ENCODE results near the gene SIMC1.
"Not testable (repeated sequence)": the region's sequence is repeated elsewhere in the genome, so short reads cannot be mapped to it uniquely, and the experiment has no call there.

DNA sequence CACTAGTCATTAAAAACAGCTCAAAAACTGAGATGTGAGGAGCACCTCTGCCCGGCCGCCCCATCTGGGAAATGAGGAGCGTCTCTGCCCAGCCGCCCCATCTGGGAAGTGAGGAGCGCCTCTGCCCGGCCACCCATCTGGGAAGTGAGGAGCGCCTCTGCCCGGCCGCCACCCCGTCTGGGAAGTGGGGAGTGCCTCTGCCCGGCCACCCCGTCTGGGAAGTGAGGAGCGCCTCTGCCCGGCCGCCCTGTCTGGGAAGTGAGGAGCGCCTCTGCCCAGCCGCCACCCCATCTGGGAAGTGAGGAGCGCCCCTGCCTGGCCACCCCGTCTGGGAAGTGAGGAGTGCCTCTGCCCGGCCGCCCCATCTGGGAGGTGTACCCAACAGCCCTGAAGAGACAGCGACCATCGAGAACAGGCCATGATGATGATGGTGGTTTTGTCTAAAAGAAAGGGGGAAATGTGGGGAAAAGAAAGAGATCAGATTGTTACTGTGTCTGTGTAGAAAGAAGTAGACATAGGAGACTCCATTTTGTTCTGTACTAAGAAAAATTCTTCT, 23.7 kb upstream of the SIMC1 start:
- TF ChIP-seq, protein P1, sequence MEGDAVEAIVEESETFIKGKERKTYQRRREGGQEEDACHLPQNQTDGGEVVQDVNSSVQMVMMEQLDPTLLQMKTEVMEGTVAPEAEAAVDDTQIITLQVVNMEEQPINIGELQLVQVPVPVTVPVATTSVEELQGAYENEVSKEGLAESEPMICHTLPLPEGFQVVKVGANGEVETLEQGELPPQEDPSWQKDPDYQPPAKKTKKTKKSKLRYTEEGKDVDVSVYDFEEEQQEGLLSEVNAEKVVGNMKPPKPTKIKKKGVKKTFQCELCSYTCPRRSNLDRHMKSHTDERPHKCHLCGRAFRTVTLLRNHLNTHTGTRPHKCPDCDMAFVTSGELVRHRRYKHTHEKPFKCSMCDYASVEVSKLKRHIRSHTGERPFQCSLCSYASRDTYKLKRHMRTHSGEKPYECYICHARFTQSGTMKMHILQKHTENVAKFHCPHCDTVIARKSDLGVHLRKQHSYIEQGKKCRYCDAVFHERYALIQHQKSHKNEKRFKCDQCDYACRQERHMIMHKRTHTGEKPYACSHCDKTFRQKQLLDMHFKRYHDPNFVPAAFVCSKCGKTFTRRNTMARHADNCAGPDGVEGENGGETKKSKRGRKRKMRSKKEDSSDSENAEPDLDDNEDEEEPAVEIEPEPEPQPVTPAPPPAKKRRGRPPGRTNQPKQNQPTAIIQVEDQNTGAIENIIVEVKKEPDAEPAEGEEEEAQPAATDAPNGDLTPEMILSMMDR (IDR thresholded peaks at IDR 0.05) = not testable (repeated sequence)
- not testable (repeated sequence) for TF ChIP-seq POLR2A, POLR2AphosphoS5, EP300 (IDR thresholded peaks at IDR 0.05)

All from stomach (tissue), 4 donors.